ENCODE data around the gene TBX2. TPM values are rescaled to one million over a fixed set of nuclear protein-coding genes. Genes with fewer than 3 reads are reported as not detected.

Gene TBX2
- total and polyA plus RNA-seq, 2 of the 13 experiments (the other 11 are each of a cell fraction or from before 2014, with no cell fraction given), result 2.8 to 15.3 TPM

GRCh38 chr17:61378658-61379456 is 20.8 kb upstream of the TBX2 start (continued):
- no peak; the same call in 1 of the 2 replicates for TF ChIP-seq ZNF574 (CRISPR knock-in tag; IDR thresholded peaks at IDR 0.05)
- no peak for TF ChIP-seq KDM3A (CRISPR knock-in tag; IDR thresholded peaks at IDR 0.05; ENCODE audit: low read depth)
- TF ChIP-seq ZNF33A (CRISPR knock-in tag; IDR thresholded peaks at IDR 0.05; ENCODE audit: borderline replicate concordance), result no peak
- peak; percentile 48; the same call in 1 of the 2 replicates for TF ChIP-seq NR2C2 (CRISPR knock-in tag; IDR thresholded peaks at IDR 0.05; ENCODE audit: borderline replicate concordance)
- peak; percentile 24; the same call in 1 of the 2 replicates for TF ChIP-seq TFAP4 (IDR thresholded peaks at IDR 0.05; ENCODE audit: borderline replicate concordance, low read depth)
- no peak for TF ChIP-seq RAD21 (CRISPR knock-in tag; IDR thresholded peaks at IDR 0.05)
- no peak for TF ChIP-seq GPN1 (CRISPR knock-in tag; IDR thresholded peaks at IDR 0.05; ENCODE audit: borderline replicate concordance)
- no peak; the same call in 1 of the 2 replicates for TF ChIP-seq ZNF350 (CRISPR knock-in tag; IDR thresholded peaks at IDR 0.05; ENCODE audit: borderline replicate concordance, low read depth)
- TF ChIP-seq BCLAF1 (IDR thresholded peaks at IDR 0.05), result no peak
- TF ChIP-seq TARDBP (CRISPR knock-in tag; IDR thresholded peaks at IDR 0.05), result peak; percentile 51; the same call in 1 of the 2 replicates
- TF ChIP-seq MBD4 (IDR thresholded peaks at IDR 0.05; ENCODE audit: borderline replicate concordance, low read length), result no peak
- TF ChIP-seq NR2F2 (IDR thresholded peaks at IDR 0.05; ENCODE audit: borderline replicate concordance, low read depth), result peak; percentile 53; the same call in 1 of the 2 replicates
- TF ChIP-seq CBFB (CRISPR knock-in tag; IDR thresholded peaks at IDR 0.05), result no peak; the same call in 1 of the 2 replicates
- no peak for TF ChIP-seq PRPF4 (IDR thresholded peaks at IDR 0.05; ENCODE audit: low read depth, low read length, poor library complexity, severe bottlenecking)
- no peak for TF ChIP-seq PRDM4 (CRISPR knock-in tag; IDR thresholded peaks at IDR 0.05; ENCODE audit: borderline replicate concordance)
- peak; percentile 31; the same call in 1 of the 2 replicates for TF ChIP-seq ZNF414 (CRISPR knock-in tag; IDR thresholded peaks at IDR 0.05)
